GM19043 (cell line): ENCODE data around the gene ATP6V0E1.
A peak's percentile ranks its signal among the peaks of the same experiment; 100 is the strongest.
"Not testable (repeated sequence)": the region's sequence is repeated elsewhere in the genome, so short reads cannot be mapped to it uniquely, and the experiment has no call there.

Source experiments
- ATAC-seq: cut with Tn5 transposase; IDR thresholded peaks from one replicate; pipeline ENCODE4 v1.9.1; 2021; ENCODE audit warnings: low read depth; ENCODE audit not compliant: unreplicated experiment

The ATP6V0E1 gene

GRCh38 chr5:173001229-173001841 lies 17.8 kb downstream of the ATP6V0E1 start:
- peak; percentile 88 for ATAC-seq

GRCh38 chr5:173003360-173003759 lies 19.8 kb downstream of the ATP6V0E1 start:
- no peak for ATAC-seq

- no peak for ATAC-seq
Observed at GRCh38 chr5:173004013-173004412, 20.4 kb downstream of the ATP6V0E1 start.

- no peak for ATAC-seq
Observed at GRCh38 chr5:173004447-173004846, 20.9 kb downstream of the ATP6V0E1 start.

- no peak for ATAC-seq
Observed at GRCh38 chr5:173010021-173010420, 26.4 kb downstream of the ATP6V0E1 start.

GRCh38 chr5:173010547-173011464 lies 27.2 kb downstream of the ATP6V0E1 start:
- ATAC-seq: no peak

DNA sequence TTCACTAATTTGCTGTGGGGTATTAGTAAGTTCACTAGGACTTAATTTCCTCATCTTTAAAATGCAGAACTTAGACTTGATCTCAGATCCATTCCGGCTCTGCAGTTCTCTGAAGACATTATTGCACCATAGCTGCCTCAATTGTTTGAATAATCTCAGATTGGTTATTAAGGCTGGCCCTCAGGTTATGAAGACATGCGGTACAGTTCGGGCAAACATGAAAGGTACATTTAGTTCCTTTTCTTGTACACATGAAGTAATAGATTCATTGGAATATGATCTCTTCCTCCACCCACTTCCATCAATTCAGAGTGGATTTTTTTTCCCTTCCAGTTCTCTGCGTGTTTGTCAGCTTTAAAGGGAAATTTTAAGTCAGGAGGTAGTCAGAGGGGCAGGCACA lies 28.0 kb downstream of the ATP6V0E1 start:
- ATAC-seq: no peak

GRCh38 chr5:173012882-173013281 lies 29.3 kb downstream of the ATP6V0E1 start:
- no peak for ATAC-seq

DNA sequence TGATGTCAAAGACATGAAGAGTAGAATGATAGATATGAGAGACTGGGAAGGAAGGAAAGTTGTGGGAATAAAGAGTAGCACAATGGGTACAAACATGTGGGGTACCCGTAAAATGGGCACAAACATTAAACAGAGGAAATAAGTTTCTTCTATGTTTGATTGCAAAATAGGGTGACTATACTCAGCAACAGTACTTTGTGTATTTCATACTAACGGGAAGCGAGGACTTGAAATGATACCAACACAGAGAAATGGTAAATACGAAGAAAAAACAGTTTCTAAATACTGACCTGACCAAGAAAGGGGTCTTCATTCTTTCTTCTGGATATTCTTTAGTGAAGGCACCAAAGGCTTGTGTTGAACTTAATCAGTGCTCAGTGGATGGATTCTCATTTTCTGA lies 31.1 kb downstream of the ATP6V0E1 start:
- ATAC-seq: no peak

GRCh38 chr5:173015192-173015591 lies 31.6 kb downstream of the ATP6V0E1 start:
- no peak for ATAC-seq

- no peak for ATAC-seq
Observed at GRCh38 chr5:173015598-173016455, 32.3 kb downstream of the ATP6V0E1 start.

DNA sequence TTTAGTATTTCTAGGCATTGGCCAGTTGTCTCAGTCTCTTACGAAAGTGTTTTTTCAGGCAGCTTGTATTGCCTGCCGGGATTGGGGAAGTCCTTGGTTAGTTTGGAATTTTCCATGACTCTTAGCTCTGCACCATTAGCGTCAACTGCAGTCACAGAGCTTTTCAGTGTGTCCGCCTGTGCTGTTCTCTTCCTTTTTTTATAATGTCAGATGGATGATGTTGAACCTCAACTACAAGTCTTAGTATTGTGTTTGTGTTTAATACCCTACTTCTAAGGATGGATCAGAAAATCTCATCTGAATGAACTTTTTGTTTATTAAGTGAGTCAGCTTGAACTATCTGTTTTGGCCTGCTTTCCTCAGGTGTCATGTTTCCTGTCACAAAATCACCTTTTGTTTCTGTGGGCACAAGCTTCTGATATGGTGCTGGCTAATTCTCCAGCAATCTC lies 33.1 kb downstream of the ATP6V0E1 start:
- ATAC-seq: no peak

GRCh38 chr5:173017087-173017486 lies 33.5 kb downstream of the ATP6V0E1 start:
- not testable (repeated sequence) for ATAC-seq

- no peak for ATAC-seq
Observed at GRCh38 chr5:173018358-173018757, 34.8 kb downstream of the ATP6V0E1 start.

DNA sequence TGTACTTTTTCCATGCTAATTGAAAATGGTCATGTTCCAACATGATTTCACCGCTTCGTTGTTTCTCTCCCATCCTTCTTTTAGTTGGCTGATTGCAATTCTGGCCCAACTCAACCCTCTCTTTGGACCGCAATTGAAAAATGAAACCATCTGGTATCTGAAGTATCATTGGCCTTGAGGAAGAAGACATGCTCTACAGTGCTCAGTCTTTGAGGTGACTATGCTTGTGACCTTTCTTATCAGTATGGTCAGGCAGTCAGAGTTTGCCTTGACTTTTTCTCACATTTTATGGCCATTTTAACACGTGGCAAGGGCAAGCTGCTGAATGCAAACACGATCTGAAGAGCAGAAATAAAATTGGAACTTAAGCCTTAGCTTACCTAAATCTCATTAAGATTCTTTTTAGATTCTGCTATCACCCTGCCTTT lies 36.6 kb downstream of the ATP6V0E1 start:
- ATAC-seq: no peak

GRCh38 chr5:173020643-173021042 lies 37.1 kb downstream of the ATP6V0E1 start:
- ATAC-seq: no peak

DNA sequence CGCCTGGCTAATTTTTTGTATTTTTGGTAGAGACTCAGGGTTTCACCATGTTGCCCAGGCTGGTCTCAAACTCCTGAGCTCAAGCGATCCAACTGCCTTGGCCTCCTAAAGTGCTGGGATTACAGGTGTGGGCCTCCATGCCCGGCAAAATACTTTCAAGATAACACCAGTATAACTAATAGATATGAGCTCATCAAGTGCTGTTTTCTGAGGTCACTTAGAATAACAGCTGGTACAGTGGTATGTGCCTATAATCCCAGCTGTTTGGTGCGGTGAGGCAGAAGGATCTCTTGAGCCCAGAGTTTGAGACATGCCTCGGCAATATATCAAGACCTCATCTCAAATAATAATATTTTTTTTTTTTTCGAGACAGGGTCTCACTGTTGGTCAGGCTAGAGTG lies 42.1 kb downstream of the ATP6V0E1 start:
- ATAC-seq: no peak

DNA sequence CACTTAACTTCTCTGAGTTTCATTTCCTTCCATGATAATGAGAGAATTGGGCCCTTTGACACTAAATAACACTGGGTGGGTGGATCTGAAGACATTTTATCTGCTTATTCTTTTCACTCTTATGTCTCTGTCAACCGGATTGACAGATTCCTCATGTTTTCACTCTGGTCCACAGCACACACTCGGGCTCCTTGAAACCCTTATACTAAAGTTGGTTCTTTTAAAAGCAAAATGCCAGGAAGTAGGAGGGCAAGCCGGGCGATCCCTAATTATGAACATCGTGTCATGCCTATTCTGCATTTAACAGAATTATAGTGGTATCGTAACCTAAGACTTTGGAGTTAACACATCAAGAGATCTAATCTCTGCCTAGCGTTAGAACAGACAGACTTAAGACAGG lies 44.3 kb downstream of the ATP6V0E1 start:
- no peak for ATAC-seq

DNA sequence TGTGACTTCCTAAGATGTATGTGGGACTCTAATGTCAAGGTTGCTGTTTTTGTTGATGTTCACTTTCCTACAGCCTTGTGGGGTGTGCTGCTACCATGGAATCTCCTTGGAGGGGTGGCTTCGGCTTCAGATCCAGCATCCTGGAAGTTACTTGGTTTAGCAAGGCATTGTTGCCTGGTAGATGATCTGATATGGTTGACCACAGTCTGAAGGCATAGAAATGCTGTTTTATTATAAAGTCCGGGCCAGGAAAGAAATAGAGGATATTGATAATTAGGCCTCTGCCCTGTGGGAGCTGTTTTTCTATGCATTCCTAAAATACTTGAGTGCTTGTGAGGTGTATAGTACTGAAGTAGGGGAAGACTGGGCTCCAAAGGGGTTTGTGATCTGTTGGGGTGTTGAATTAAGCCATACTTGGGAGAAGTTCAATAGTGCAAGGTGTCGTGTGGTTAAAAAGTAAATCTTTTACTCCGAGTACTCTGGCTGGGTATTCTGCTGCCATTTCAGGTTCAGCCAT lies 45.3 kb downstream of the ATP6V0E1 start:
- no peak for ATAC-seq

- ATAC-seq: no peak
Observed at GRCh38 chr5:173029499-173029921, 45.9 kb downstream of the ATP6V0E1 start.

GRCh38 chr5:173032096-173032495 lies 48.5 kb downstream of the ATP6V0E1 start:
- ATAC-seq: not testable (repeated sequence)
